Activated naive CD8-positive, alpha-beta T cell (primary cell): Measurements from ENCODE around the gene SDK2.

Source experiments
- H3K27ac Mint-ChIP-seq: one replicate; pipeline ENCODE4 v1.8.0; 2021; ENCODE audit warnings: mixed read lengths
- H3K27me3 Mint-ChIP-seq: one replicate; pipeline ENCODE4 v1.8.0; 2021; ENCODE audit warnings: mixed read lengths
- H3K36me3 Mint-ChIP-seq: one replicate; pipeline ENCODE4 v1.8.0; 2021; ENCODE audit warnings: mixed read lengths
- H3K4me1 Mint-ChIP-seq: one replicate; pipeline ENCODE4 v1.8.0; 2021; ENCODE audit warnings: low read depth, mixed read lengths
- H3K4me3 Mint-ChIP-seq: one replicate; pipeline ENCODE4 v1.8.0; 2021; ENCODE audit warnings: mild to moderate bottlenecking, mixed read lengths
- H3K9me3 Mint-ChIP-seq: one replicate; pipeline ENCODE4 v1.8.0; 2021; ENCODE audit warnings: low read depth, mixed read lengths

SDK2 gene

DNA sequence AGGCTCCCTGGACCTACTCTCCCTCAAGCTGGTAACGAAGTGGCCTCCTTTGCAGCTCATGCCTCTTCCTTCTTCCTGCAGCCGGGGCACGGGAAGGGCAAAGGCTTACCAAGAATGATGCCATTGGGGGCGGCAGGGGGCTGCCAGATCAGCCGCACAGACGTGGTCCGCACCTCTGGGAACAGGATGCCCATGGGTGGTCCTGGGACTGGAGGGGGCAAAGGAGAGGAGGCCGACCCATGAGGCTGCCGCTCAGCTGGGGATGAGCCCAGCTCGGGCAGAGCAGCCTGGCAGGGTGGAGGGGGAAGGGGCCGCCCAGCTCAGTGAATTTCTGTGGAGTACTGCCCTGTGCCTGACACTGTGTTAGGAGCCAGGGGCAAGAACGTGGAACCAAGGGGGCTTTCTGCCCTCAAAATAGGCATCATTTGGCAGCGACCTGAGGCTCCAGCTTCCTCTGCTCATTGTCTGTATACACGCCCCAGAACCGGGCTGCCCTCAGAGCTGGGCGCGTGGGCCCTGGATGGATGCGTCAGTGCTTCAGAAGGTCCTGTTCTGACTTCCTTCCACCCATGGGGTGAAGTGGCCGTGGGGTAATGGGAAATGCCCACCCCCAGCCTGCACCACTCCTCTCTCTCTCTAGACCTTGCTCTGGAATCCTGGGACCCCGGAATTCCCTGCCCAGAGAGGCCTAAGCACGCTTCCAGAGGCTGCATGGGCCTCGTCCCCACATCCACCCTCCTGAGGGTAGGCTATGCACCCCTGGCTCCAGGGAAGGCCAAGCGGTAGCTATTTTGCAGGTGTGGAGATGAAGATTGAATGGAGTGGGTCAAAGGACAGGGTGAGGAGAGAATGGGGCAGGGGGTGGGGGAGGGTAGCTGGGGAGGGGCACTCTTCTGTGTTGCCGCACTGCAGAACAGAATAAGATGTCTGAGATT, 252.6 kb downstream of the SDK2 start:
- H3K9me3 Mint-ChIP-seq = no peaks in the 10 kb centered on the region
- no peaks in the 10 kb centered on the region for H3K27me3 Mint-ChIP-seq
- H3K27ac Mint-ChIP-seq = no peak overlapping the region
- H3K4me3 Mint-ChIP-seq = no peak overlapping the region
- H3K36me3 Mint-ChIP-seq = peaks cover 2% of the 10 kb centered on the region
- H3K4me1 Mint-ChIP-seq = no peaks in the 10 kb centered on the region

- Mint-ChIP-seq H3K27ac (no peak overlapping the region), H3K27me3 (no peaks in the 10 kb centered on the region), H3K36me3 (peaks cover 2% of the 10 kb centered on the region), H3K4me1 (no peaks in the 10 kb centered on the region), H3K4me3 (no peak overlapping the region), H3K9me3 (no peaks in the 10 kb centered on the region)
Measured at GRCh38 chr17:73390851-73391250, 253.4 kb downstream of the SDK2 start.

DNA sequence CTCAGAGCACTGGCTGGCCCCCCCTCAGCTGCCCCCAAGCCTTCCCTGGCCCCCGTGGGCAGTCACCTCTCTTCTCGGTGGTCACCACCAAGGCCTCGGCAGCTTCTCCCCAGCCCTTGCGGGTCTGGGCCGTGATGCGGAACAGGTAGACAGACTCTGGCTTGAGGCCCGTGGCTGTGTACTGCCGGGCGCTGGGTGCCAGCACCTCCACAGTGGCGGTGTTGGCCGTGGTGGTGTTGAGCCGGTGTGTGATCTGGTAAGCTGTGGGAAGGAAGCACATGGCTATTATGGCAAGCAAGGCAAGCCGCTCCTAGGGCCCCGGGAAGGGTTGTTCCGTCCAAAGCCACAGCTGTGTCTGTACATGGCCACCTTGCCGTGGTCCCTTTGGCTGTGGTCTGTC, 254.0 kb downstream of the SDK2 start:
- H3K36me3 Mint-ChIP-seq = no peaks in the 10 kb centered on the region
- no peaks in the 10 kb centered on the region for H3K27me3 Mint-ChIP-seq
- H3K9me3 Mint-ChIP-seq = no peaks in the 10 kb centered on the region
- H3K4me1 Mint-ChIP-seq = no peaks in the 10 kb centered on the region
- H3K4me3 Mint-ChIP-seq = no peak overlapping the region
- H3K27ac Mint-ChIP-seq = no peak overlapping the region

DNA sequence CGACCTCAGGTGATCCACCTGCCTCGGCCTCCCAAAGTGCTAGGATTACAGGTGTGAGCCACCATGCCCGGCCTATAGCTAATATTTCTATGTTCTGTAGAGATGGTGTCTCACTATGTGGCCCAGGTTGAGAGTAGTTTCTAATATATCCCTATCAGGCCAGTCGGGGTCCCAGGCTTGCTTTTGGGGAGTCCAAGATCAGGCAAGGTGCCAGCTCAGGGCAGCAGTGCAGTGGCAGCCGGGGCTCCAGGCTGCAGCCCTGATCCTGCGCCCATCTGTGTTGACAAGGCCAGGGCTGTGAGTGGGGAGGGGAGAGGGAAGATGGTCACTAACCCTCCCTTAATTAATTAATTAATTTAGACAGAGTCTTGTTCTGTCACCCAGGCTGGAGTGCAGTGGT, 254.8 kb downstream of the SDK2 start:
- H3K27me3 Mint-ChIP-seq = no peaks in the 10 kb centered on the region
- no peak overlapping the region for H3K4me3 Mint-ChIP-seq
- no peak overlapping the region for H3K27ac Mint-ChIP-seq
- no peaks in the 10 kb centered on the region for H3K4me1 Mint-ChIP-seq
- H3K36me3 Mint-ChIP-seq = no peaks in the 10 kb centered on the region
- H3K9me3 Mint-ChIP-seq = no peaks in the 10 kb centered on the region

DNA sequence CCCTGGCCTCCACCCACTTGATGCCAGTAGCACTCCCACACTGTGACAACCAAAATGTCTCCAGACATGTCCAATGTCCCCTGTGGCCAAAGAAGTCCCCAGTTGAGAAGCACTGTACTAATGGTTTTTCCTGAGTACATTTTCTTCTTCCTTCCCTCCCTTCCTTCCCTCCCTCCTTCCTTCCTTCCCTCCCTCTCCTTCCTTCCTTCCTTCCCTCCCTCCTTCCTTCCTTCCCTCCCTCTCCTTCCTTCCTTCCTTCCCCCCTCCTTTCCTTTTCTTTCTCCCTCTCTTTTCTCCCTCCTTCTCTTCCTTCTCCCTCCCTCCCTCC, 255.7 kb downstream of the SDK2 start:
- Mint-ChIP-seq H3K9me3 (no peaks in the 10 kb centered on the region), H3K4me1 (no peaks in the 10 kb centered on the region), H3K27me3 (no peaks in the 10 kb centered on the region), H3K27ac (no peak overlapping the region), H3K4me3 (no peak overlapping the region), H3K36me3 (no peaks in the 10 kb centered on the region)

DNA sequence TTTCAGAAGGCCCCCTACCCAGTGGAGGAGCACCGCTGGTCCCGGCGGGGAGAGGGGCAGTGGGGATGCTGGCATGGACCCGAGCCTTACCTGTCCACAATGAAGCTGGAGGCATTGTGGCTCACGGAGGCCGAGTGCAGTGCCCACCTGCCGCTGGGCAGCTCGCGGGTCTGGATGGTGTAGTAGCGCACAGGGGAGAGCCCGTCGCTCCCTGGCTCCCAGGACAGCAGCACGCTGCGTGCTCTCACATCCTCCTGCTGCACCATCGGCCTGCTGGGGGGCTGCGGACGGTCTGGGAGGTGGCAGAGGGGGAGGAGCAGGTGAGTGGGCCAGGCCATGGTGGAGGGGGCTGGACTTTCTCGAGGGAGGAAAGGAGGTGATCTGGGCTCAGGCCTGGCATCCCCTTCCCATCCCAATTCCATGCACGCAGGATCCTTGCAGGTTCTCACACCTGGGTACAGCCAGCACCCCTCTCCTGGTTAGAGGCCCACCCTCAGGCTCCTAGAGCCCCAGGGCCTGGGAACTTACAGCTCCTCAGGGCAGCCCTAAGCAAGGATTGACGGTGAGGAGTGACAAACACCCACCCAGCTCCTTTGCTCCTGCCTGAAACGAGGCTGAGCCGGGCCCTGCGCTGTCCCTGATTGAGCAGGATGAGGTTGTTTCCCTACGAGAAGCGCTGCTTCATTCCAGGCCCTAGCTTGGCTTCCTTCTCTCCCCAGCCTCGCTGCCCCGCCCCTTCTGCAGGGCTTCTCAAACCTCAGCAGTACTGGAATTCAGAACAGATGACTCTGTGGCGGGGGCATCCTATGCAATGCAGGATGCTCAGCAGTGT, 256.3 kb downstream of the SDK2 start:
- H3K36me3 Mint-ChIP-seq = no peaks in the 10 kb centered on the region
- H3K4me1 Mint-ChIP-seq = no peaks in the 10 kb centered on the region
- no peaks in the 10 kb centered on the region for H3K27me3 Mint-ChIP-seq
- no peak overlapping the region for H3K4me3 Mint-ChIP-seq
- no peak overlapping the region for H3K27ac Mint-ChIP-seq
- no peaks in the 10 kb centered on the region for H3K9me3 Mint-ChIP-seq

DNA sequence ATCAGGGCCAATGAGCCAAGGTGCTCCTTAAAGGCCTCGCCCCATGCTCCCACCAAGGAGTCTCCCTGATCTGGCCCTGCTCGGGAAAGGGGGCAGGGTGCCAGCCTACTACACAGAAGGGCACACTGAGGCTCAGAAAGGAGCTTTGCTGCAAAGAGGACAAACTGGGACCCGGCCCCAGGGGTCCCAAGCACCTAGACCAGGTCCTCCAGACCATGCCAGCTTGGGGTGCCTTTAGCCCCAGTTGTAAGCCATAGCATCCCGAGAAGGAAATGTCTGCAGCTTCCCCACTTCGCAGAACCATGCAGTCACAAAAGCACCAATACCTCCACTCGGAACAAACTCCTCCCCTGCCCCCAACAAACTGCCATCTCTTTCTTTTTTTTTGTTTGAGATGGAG, 257.7 kb downstream of the SDK2 start:
- no peaks in the 10 kb centered on the region for H3K27me3 Mint-ChIP-seq

GRCh38 chr17:73384926-73385325, 259.3 kb downstream of the SDK2 start:
- Mint-ChIP-seq H3K9me3 (no peaks in the 10 kb centered on the region), H3K36me3 (no peaks in the 10 kb centered on the region), H3K4me1 (no peaks in the 10 kb centered on the region), H3K27me3 (no peaks in the 10 kb centered on the region), H3K27ac (no peak overlapping the region), H3K4me3 (no peak overlapping the region)

More for the DNA sequence above, 257.7 kb downstream of the SDK2 start:
- no peak overlapping the region for H3K4me3 Mint-ChIP-seq
- no peaks in the 10 kb centered on the region for H3K36me3 Mint-ChIP-seq
- H3K4me1 Mint-ChIP-seq = no peaks in the 10 kb centered on the region
- no peaks in the 10 kb centered on the region for H3K9me3 Mint-ChIP-seq
- no peak overlapping the region for H3K27ac Mint-ChIP-seq

DNA sequence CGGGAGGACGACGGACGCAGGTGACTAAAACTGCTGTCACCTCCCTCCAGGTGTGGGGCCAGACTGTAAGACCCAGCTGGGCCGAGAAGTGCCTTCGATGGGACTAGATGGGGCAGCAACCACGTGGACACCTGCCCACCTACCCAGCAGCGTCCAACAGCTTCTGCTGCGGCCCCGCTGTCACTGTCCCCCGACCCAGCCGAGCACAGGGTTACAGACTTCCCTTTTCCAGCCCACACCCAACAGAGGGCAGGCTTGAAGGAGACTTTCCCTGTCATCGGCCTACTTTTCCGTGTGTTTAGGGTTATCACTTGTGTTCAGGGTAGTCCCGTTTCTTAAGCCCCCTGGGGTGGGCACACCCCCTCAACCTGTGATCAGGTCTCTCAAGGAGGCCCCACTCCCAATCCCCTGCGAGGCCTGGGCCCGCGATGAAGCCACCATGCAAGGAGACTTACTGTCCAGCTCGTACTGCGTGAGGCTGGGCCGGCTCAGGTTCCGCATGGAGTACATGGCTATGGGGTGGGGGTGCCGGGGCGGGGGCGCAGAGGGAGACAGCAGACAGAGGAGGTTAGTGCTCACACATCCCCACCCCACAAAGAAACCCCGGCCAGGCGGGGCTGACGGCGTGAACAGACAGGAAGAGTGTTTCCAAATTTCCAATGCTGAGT, 263.7 kb downstream of the SDK2 start:
- Mint-ChIP-seq H3K4me3 (no peak overlapping the region), H3K4me1 (no peaks in the 10 kb centered on the region), H3K9me3 (no peaks in the 10 kb centered on the region), H3K36me3 (peaks cover 2% of the 10 kb centered on the region), H3K27me3 (no peaks in the 10 kb centered on the region), H3K27ac (no peak overlapping the region)

- Mint-ChIP-seq H3K36me3 (peaks cover 2% of the 10 kb centered on the region), H3K9me3 (no peaks in the 10 kb centered on the region), H3K27ac (no peak overlapping the region), H3K4me3 (no peak overlapping the region), H3K4me1 (no peaks in the 10 kb centered on the region), H3K27me3 (no peaks in the 10 kb centered on the region)
Measured at GRCh38 chr17:73379826-73380225, 264.4 kb downstream of the SDK2 start.

DNA sequence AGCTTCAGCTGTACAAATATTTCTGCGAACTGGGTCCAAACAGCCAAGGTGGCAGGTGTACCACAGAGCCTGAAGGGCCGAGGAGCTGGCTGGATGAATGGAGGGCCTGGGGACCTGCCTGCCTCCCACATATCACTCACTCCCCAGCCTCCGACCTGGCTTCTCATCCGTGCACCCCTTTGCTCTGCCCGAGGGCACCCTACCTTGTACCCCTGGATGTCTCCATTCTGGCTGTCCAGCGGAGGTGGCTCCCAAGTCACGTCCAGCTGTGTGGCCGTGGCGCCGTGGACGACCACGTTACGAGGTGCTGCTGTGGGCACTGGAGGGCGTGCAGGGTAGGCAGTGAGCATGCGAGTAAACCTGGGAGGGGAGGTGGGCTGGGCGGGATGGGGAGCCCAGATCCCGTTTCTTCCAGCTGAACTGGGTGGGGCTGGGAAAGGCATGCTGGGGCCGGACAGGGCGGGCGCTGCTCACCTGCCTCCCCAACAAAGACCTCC, 265.2 kb downstream of the SDK2 start:
- Mint-ChIP-seq H3K4me3 (no peak overlapping the region), H3K9me3 (no peaks in the 10 kb centered on the region), H3K4me1 (no peaks in the 10 kb centered on the region), H3K36me3 (peaks cover 2% of the 10 kb centered on the region), H3K27me3 (no peaks in the 10 kb centered on the region), H3K27ac (no peak overlapping the region)

- Mint-ChIP-seq H3K9me3 (no peaks in the 10 kb centered on the region), H3K4me3 (no peak overlapping the region), H3K27me3 (no peaks in the 10 kb centered on the region), H3K36me3 (peaks cover 2% of the 10 kb centered on the region), H3K27ac (no peak overlapping the region), H3K4me1 (no peaks in the 10 kb centered on the region)
Measured at GRCh38 chr17:73376636-73377035, 267.6 kb downstream of the SDK2 start.

DNA sequence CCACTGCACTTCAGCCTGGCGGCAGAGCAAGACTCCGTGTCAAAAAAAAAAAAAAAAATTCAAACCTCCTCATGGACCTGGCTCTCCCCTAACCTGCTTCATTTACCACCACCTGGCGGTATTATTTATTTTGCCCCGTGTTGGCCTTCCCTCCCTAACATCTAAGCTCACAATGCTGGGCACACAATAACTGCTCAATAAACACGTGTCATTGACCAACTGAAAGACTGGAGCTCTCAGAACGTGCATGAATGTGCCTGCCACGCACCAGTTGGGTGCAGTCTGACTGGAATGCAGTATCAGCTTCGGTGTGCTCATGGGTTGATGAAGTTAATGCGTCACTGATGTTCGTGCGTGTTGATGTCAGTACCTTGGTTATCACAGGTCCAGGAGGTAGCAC, 268.1 kb downstream of the SDK2 start:
- H3K27me3 Mint-ChIP-seq = no peaks in the 10 kb centered on the region

DNA sequence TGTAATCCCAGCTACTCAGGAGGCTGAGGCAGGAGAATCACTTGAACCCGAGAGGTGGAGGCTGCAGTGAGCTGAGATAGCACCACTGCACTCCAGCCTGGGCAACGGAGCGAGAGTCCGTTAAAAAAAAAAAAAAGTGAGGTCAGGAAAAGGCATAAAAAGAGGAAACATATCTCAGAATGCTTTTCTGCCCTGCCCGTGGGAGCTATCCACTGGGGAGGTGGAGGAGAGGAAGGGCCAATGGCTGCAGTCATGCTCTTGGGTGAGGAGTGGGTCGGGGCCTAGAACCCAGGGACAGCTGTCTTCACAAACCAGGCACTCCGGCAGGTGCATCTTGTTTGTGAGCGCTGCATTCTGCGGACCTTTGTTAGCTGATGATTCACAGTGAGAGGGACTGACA, 272.4 kb downstream of the SDK2 start:
- no peak overlapping the region for H3K27ac Mint-ChIP-seq
- no peaks in the 10 kb centered on the region for H3K36me3 Mint-ChIP-seq
- no peaks in the 10 kb centered on the region for H3K9me3 Mint-ChIP-seq
- H3K4me1 Mint-ChIP-seq = no peaks in the 10 kb centered on the region
- H3K4me3 Mint-ChIP-seq = no peak overlapping the region
- no peaks in the 10 kb centered on the region for H3K27me3 Mint-ChIP-seq

More for the DNA sequence above, 268.1 kb downstream of the SDK2 start:
- no peaks in the 10 kb centered on the region for H3K4me1 Mint-ChIP-seq
- H3K4me3 Mint-ChIP-seq = no peak overlapping the region
- H3K27ac Mint-ChIP-seq = no peak overlapping the region
- peaks cover 2% of the 10 kb centered on the region for H3K36me3 Mint-ChIP-seq
- H3K9me3 Mint-ChIP-seq = no peaks in the 10 kb centered on the region

- no peak overlapping the region for H3K4me3 Mint-ChIP-seq
- H3K9me3 Mint-ChIP-seq = no peaks in the 10 kb centered on the region
- H3K36me3 Mint-ChIP-seq = no peaks in the 10 kb centered on the region
- no peak overlapping the region for H3K27ac Mint-ChIP-seq
- H3K27me3 Mint-ChIP-seq = no peaks in the 10 kb centered on the region
- no peaks in the 10 kb centered on the region for H3K4me1 Mint-ChIP-seq
Measured at GRCh38 chr17:73371285-73371684, 273.0 kb downstream of the SDK2 start.
